ENCODE results near the gene PDE3B. TPM values are rescaled to one million over a fixed set of nuclear protein-coding genes. Genes with fewer than 3 reads are reported as not detected.
A peak's percentile ranks its signal among the peaks of the same experiment; 100 is the strongest.
"Not testable (repeated sequence)": the region's sequence is repeated elsewhere in the genome, so short reads cannot be mapped to it uniquely, and the experiment has no call there.

The PDE3B gene
- total and polyA plus RNA-seq, 9 donors: 1.2 to 2.9 (median 2.2) TPM

GRCh38 chr11:14759300-14760012 is 115.9 kb downstream of the PDE3B start:
- H3K4me3 ChIP-seq (ENCODE audit: low read length); H3K36me3 ChIP-seq (ENCODE audit: control insufficient read depth, insufficient read depth, low read length); H3K9me3 ChIP-seq (replicated peaks; ENCODE audit: control insufficient read depth, low read depth, low read length); H3K27ac ChIP-seq (ENCODE audit: low read length); H3K4me1 ChIP-seq (ENCODE audit: control insufficient read depth, insufficient read depth, low read length); H3K27me3 ChIP-seq (ENCODE audit: control insufficient read depth, insufficient read depth, low read length); DNase-seq: not testable (repeated sequence)
- 94% methylated on average over 5 of the region's 9 CpGs for WGBS (ENCODE audit: insufficient coverage)

- Histone ChIP-seq H3K4me3 (ENCODE audit: low read length) (no peak overlapping the region), H3K4me1 (ENCODE audit: control insufficient read depth, insufficient read depth, low read length) (no peaks in the 10 kb centered on the region), H3K9me3 (replicated peaks; ENCODE audit: control insufficient read depth, low read depth, low read length) (no peaks in the 10 kb centered on the region), H3K36me3 (ENCODE audit: control insufficient read depth, insufficient read depth, low read length) (no peaks in the 10 kb centered on the region), H3K27ac (ENCODE audit: low read length) (no peak overlapping the region), H3K27me3 (ENCODE audit: control insufficient read depth, insufficient read depth, low read length) (no peaks in the 10 kb centered on the region)
- WGBS (ENCODE audit: insufficient coverage): no CpG with 5 or more reads among the region's 1 CpG
- DNase-seq: no peak
Observed at GRCh38 chr11:14764179-14764578, 120.6 kb downstream of the PDE3B start.

GRCh38 chr11:14764579-14765527 is 121.2 kb downstream of the PDE3B start:
- no peaks in the 10 kb centered on the region for H3K36me3 ChIP-seq (ENCODE audit: control insufficient read depth, insufficient read depth, low read length)
- peak; percentile 11 for DNase-seq
- H3K27ac ChIP-seq (ENCODE audit: low read length): no peak overlapping the region
- no peaks in the 10 kb centered on the region for H3K27me3 ChIP-seq (ENCODE audit: control insufficient read depth, insufficient read depth, low read length)
- no peak overlapping the region for H3K4me3 ChIP-seq (ENCODE audit: low read length)
- no peaks in the 10 kb centered on the region for H3K9me3 ChIP-seq (replicated peaks; ENCODE audit: control insufficient read depth, low read depth, low read length)
- no CpG with 5 or more reads among the region's 6 CpGs for WGBS (ENCODE audit: insufficient coverage)
- no peaks in the 10 kb centered on the region for H3K4me1 ChIP-seq (ENCODE audit: control insufficient read depth, insufficient read depth, low read length)

GRCh38 chr11:14766585-14766984 is 123.0 kb downstream of the PDE3B start:
- no peak for DNase-seq
- Histone ChIP-seq H3K27ac (ENCODE audit: low read length) (no peak overlapping the region), H3K36me3 (ENCODE audit: control insufficient read depth, insufficient read depth, low read length) (no peaks in the 10 kb centered on the region), H3K27me3 (ENCODE audit: control insufficient read depth, insufficient read depth, low read length) (no peaks in the 10 kb centered on the region), H3K9me3 (replicated peaks; ENCODE audit: control insufficient read depth, low read depth, low read length) (no peaks in the 10 kb centered on the region), H3K4me3 (ENCODE audit: low read length) (no peak overlapping the region), H3K4me1 (ENCODE audit: control insufficient read depth, insufficient read depth, low read length) (no peaks in the 10 kb centered on the region)

- no peaks in the 10 kb centered on the region for H3K27me3 ChIP-seq (ENCODE audit: control insufficient read depth, insufficient read depth, low read length)
Observed at GRCh38 chr11:14768526-14769188, 125.1 kb downstream of the PDE3B start.

GRCh38 chr11:14773755-14774154 is 130.2 kb downstream of the PDE3B start:
- peak; percentile 7 for DNase-seq
- H3K4me1 ChIP-seq (ENCODE audit: control insufficient read depth, insufficient read depth, low read length): no peaks in the 10 kb centered on the region
- H3K4me3 ChIP-seq (ENCODE audit: low read length): no peak overlapping the region
- no peaks in the 10 kb centered on the region for H3K9me3 ChIP-seq (replicated peaks; ENCODE audit: control insufficient read depth, low read depth, low read length)
- no peaks in the 10 kb centered on the region for H3K27me3 ChIP-seq (ENCODE audit: control insufficient read depth, insufficient read depth, low read length)
- no peak overlapping the region for H3K27ac ChIP-seq (ENCODE audit: low read length)
- 20% methylated on average over 1 of the region's 1 CpG for WGBS (ENCODE audit: insufficient coverage)
- H3K36me3 ChIP-seq (ENCODE audit: control insufficient read depth, insufficient read depth, low read length): no peaks in the 10 kb centered on the region

More at GRCh38 chr11:14768526-14769188, 125.1 kb downstream of the PDE3B start:
- Histone ChIP-seq H3K9me3 (replicated peaks; ENCODE audit: control insufficient read depth, low read depth, low read length) (no peaks in the 10 kb centered on the region), H3K36me3 (ENCODE audit: control insufficient read depth, insufficient read depth, low read length) (no peaks in the 10 kb centered on the region), H3K4me1 (ENCODE audit: control insufficient read depth, insufficient read depth, low read length) (no peaks in the 10 kb centered on the region), H3K27ac (ENCODE audit: low read length) (no peak overlapping the region), H3K4me3 (ENCODE audit: low read length) (no peak overlapping the region)
- no CpG with 5 or more reads among the region's 2 CpGs for WGBS (ENCODE audit: insufficient coverage)
- DNase-seq: no peak

GRCh38 chr11:14774721-14775120 is 131.1 kb downstream of the PDE3B start:
- Histone ChIP-seq H3K27ac (ENCODE audit: low read length) (no peak overlapping the region), H3K4me1 (ENCODE audit: control insufficient read depth, insufficient read depth, low read length) (no peaks in the 10 kb centered on the region), H3K4me3 (ENCODE audit: low read length) (no peak overlapping the region), H3K27me3 (ENCODE audit: control insufficient read depth, insufficient read depth, low read length) (no peaks in the 10 kb centered on the region), H3K9me3 (replicated peaks; ENCODE audit: control insufficient read depth, low read depth, low read length) (no peaks in the 10 kb centered on the region), H3K36me3 (ENCODE audit: control insufficient read depth, insufficient read depth, low read length) (no peaks in the 10 kb centered on the region)
- 95% methylated on average over 3 of the region's 3 CpGs for WGBS (ENCODE audit: insufficient coverage)
- no peak for DNase-seq

- Histone ChIP-seq H3K9me3 (replicated peaks; ENCODE audit: control insufficient read depth, low read depth, low read length) (no peaks in the 10 kb centered on the region), H3K36me3 (ENCODE audit: control insufficient read depth, insufficient read depth, low read length) (no peaks in the 10 kb centered on the region), H3K4me1 (ENCODE audit: control insufficient read depth, insufficient read depth, low read length) (no peaks in the 10 kb centered on the region), H3K4me3 (ENCODE audit: low read length) (no peak overlapping the region), H3K27me3 (ENCODE audit: control insufficient read depth, insufficient read depth, low read length) (no peaks in the 10 kb centered on the region), H3K27ac (ENCODE audit: low read length) (no peak overlapping the region)
- DNase-seq: no peak
Observed at GRCh38 chr11:14775897-14776296, 132.3 kb downstream of the PDE3B start.

- not testable (repeated sequence) for H3K27me3 ChIP-seq (ENCODE audit: control insufficient read depth, insufficient read depth, low read length); DNase-seq; H3K4me1 ChIP-seq (ENCODE audit: control insufficient read depth, insufficient read depth, low read length); H3K9me3 ChIP-seq (replicated peaks; ENCODE audit: control insufficient read depth, low read depth, low read length); H3K36me3 ChIP-seq (ENCODE audit: control insufficient read depth, insufficient read depth, low read length); H3K4me3 ChIP-seq (ENCODE audit: low read length); H3K27ac ChIP-seq (ENCODE audit: low read length)
- WGBS (ENCODE audit: insufficient coverage): 100% methylated on average over 4 of the region's 8 CpGs
Observed at GRCh38 chr11:14778460-14778859, 134.9 kb downstream of the PDE3B start.

- Histone ChIP-seq H3K36me3 (ENCODE audit: control insufficient read depth, insufficient read depth, low read length) (no peaks in the 10 kb centered on the region), H3K9me3 (replicated peaks; ENCODE audit: control insufficient read depth, low read depth, low read length) (no peaks in the 10 kb centered on the region), H3K27ac (ENCODE audit: low read length) (no peak overlapping the region), H3K27me3 (ENCODE audit: control insufficient read depth, insufficient read depth, low read length) (no peaks in the 10 kb centered on the region), H3K4me3 (ENCODE audit: low read length) (no peak overlapping the region), H3K4me1 (ENCODE audit: control insufficient read depth, insufficient read depth, low read length) (no peaks in the 10 kb centered on the region)
- WGBS (ENCODE audit: insufficient coverage): 100% methylated on average over 1 of the region's 6 CpGs
- no peak for DNase-seq
Observed at GRCh38 chr11:14783788-14784187, 140.2 kb downstream of the PDE3B start.
